Gastroesophageal sphincter (tissue), 3 donors: ENCODE measurements around the gene SCUBE3.

Source experiments
- EP300 ChIP-seq: sonication (generic); formaldehyde crosslinking; IDR thresholded peaks from one replicate; pipeline ENCODE4 v1.6.1; 2017; ENCODE audit warnings: antibody characterized with exemption, mild to moderate bottlenecking
- POLR2A ChIP-seq, 2 donors: fragments of 450-650 bp; IDR thresholded peaks; one replicate each; pipeline ENCODE4 v1.6.1; 2017; ENCODE audit warnings: antibody characterized with exemption in 2 of 2, mild to moderate bottlenecking in 2 of 2, moderate library complexity in 1 of 2
- TF ChIP-seq, protein P1 (sequence below), 4 experiments: fragments of 200-600 bp in 2 of 4; fragments of 450-650 bp in 2 of 4; sonication (generic) in 1 of 4; IDR thresholded peaks; one replicate each; pipeline ENCODE4 v1.5.1; 2017 to 2019; ENCODE audit warnings: antibody characterized with exemption in 4 of 4, mild to moderate bottlenecking in 2 of 4, moderate library complexity in 2 of 4

DNA sequence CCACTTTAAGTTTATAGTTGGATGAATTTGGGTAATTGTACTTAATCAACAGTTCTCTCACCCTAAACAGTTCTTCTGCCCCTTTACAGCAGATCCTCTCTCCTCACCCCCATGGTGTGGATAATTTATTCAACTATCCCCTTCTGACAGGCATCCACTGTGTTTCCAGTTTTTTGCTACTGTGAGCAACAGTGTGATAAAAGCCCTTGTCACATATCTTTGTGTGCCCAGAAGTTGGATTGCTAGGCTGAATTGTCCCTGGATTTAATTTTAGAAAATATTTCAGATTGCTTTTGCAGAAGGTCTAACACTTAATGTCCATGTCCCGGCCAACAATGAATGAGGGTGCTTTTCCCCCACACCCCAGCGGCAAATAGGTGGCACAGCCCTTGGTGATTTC, 30.5 kb upstream of the SCUBE3 start:
- TF ChIP-seq, protein P1, sequence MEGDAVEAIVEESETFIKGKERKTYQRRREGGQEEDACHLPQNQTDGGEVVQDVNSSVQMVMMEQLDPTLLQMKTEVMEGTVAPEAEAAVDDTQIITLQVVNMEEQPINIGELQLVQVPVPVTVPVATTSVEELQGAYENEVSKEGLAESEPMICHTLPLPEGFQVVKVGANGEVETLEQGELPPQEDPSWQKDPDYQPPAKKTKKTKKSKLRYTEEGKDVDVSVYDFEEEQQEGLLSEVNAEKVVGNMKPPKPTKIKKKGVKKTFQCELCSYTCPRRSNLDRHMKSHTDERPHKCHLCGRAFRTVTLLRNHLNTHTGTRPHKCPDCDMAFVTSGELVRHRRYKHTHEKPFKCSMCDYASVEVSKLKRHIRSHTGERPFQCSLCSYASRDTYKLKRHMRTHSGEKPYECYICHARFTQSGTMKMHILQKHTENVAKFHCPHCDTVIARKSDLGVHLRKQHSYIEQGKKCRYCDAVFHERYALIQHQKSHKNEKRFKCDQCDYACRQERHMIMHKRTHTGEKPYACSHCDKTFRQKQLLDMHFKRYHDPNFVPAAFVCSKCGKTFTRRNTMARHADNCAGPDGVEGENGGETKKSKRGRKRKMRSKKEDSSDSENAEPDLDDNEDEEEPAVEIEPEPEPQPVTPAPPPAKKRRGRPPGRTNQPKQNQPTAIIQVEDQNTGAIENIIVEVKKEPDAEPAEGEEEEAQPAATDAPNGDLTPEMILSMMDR (IDR thresholded peaks at IDR 0.05), result no peak
- TF ChIP-seq POLR2A (IDR thresholded peaks at IDR 0.05) (no peak), EP300 (no peak)
